ENCODE data around the gene ANKRD12.
"Not testable (repeated sequence)": the region's sequence is repeated elsewhere in the genome, so short reads cannot be mapped to it uniquely, and the experiment has no call there.

The ANKRD12 gene

DNA sequence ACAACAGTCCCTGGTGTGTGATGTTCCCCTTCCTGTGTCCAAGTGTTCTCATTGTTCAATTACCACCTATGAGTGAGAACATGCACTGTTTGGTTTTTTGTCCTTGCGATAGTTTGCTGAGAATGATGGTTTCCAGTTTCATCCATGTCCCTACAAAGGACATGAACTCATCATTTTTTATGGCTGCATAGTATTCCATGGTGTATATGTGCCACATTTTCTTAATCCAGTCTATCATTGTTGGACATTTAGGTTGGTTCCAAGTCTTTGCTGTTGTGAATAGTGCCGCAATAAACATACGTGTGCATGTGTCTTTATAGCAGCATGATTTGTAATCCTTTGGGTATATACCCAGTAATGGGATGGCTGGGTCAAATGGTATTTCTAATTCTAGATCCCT lies 29.3 kb downstream of the ANKRD12 start:
- not testable (repeated sequence) for H3K4me3 ChIP-seq (ENCODE audit: low read length)

DNA sequence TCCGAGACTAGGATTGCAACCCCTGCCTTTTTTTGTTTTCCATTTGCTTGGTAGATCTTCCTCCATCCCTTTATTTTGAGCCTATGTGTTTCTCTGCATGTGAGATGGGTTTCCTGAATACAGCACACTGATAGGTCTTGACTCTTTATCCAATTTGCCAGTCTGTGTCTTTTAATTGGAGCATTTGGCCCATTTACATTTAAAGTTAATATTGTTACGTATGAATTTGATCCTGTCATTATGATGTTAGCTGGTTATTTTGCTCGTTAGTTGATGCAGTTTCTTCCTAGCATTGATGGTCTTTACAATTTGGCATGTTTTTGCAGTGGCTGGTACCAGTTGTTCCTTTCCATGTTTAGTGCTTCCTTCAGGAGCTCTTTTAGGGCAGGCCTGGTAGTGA lies 32.9 kb downstream of the ANKRD12 start:
- H3K4me3 ChIP-seq (ENCODE audit: low read length); H3K27ac ChIP-seq (ENCODE audit: low read length); H3K9me3 ChIP-seq (ENCODE audit: insufficient read depth, low read length); H3K4me2 ChIP-seq (ENCODE audit: low read length); H2AFZ ChIP-seq (ENCODE audit: low read depth, low read length); H3K9ac ChIP-seq (ENCODE audit: low read length); H3K27me3 ChIP-seq (ENCODE audit: low read depth, low read length): not testable (repeated sequence)
- peaks cover 20% of the 10 kb centered on the region for H3K4me1 ChIP-seq (ENCODE audit: low read length)
- peaks cover 77% of the 10 kb centered on the region for H3K79me2 ChIP-seq (ENCODE audit: low read length)
- peaks cover 51% of the 10 kb centered on the region for H4K20me1 ChIP-seq (ENCODE audit: insufficient read depth, low read length)
- H3K36me3 ChIP-seq (replicated peaks; ENCODE audit: low read depth, low read length) = peaks cover 14% of the 10 kb centered on the region

More for the DNA sequence above, 29.3 kb downstream of the ANKRD12 start:
- Histone ChIP-seq H4K20me1 (ENCODE audit: insufficient read depth, low read length) (peaks cover 46% of the 10 kb centered on the region), H3K79me2 (ENCODE audit: low read length) (peaks cover 76% of the 10 kb centered on the region), H3K9me3 (ENCODE audit: insufficient read depth, low read length) (peaks cover 16% of the 10 kb centered on the region; the same call in 1 of the 2 replicates), H3K36me3 (replicated peaks; ENCODE audit: low read depth, low read length) (peaks cover 27% of the 10 kb centered on the region)
- H3K27me3 ChIP-seq (ENCODE audit: low read depth, low read length); H2AFZ ChIP-seq (ENCODE audit: low read depth, low read length); H3K27ac ChIP-seq (ENCODE audit: low read length); H3K9ac ChIP-seq (ENCODE audit: low read length); H3K4me2 ChIP-seq (ENCODE audit: low read length); H3K4me1 ChIP-seq (ENCODE audit: low read length): not testable (repeated sequence)

DNA sequence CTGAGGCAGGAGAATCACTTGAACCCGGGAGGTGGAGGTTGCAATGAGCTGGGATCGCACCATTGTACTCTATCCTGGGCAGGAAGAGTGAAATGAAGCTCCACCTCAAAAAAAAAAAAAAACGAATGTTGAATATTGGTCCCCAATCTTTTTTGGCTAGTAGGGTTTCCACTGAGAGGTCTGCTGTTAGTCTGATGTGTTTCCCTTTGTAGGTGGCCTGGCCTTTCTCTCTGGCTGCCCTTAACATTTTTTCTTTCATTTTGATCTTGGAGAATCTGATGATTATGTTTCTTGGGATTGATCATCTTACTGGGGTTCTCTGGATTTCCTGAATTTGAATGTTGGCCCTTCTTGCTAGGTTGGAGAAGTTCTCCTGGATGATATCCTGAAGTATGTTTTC lies 35.3 kb downstream of the ANKRD12 start:
- H3K27me3 ChIP-seq (ENCODE audit: low read depth, low read length); H3K4me3 ChIP-seq (ENCODE audit: low read length); H3K9ac ChIP-seq (ENCODE audit: low read length); H3K4me2 ChIP-seq (ENCODE audit: low read length); H2AFZ ChIP-seq (ENCODE audit: low read depth, low read length); H3K9me3 ChIP-seq (ENCODE audit: insufficient read depth, low read length); H3K27ac ChIP-seq (ENCODE audit: low read length): not testable (repeated sequence)
- Histone ChIP-seq H3K79me2 (ENCODE audit: low read length) (peaks cover 90% of the 10 kb centered on the region), H3K4me1 (ENCODE audit: low read length) (peaks cover 20% of the 10 kb centered on the region), H4K20me1 (ENCODE audit: insufficient read depth, low read length) (peaks cover 65% of the 10 kb centered on the region), H3K36me3 (replicated peaks; ENCODE audit: low read depth, low read length) (peaks cover 16% of the 10 kb centered on the region)

DNA sequence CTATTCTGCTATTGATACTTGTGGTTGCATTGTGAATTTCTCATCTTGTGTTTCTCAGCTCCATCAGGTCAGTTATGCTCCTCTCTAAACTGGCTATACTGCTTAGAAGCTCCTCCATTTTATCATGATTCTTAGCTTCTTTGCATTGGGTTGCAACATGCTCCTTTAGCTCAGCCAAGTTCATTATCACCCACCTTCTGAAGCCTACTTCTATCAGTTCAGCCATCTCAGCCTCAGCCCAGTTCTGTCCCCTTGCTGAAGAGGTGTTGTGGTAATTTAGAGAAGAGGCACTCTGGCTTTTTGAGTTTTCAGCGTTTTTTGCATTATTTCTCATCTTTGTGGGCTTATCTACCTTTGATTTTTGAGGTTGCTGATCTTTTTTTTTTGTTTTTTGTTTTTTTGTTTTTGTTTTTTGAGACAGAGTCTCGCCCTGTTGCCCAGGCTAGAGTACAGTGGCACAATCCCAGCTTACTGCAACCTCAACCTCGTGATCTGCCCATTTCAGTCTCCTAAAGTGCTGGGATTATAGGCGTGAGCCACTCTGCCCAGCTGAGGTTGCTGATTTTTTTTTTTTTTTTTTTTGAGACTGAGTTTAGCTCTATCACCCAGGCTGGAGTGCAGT lies 36.0 kb downstream of the ANKRD12 start:
- no peak for TF ChIP-seq EZH2phosphoT487 (IDR thresholded peaks at IDR 0.05; ENCODE audit: low read depth)
- TF ChIP-seq, protein P1, sequence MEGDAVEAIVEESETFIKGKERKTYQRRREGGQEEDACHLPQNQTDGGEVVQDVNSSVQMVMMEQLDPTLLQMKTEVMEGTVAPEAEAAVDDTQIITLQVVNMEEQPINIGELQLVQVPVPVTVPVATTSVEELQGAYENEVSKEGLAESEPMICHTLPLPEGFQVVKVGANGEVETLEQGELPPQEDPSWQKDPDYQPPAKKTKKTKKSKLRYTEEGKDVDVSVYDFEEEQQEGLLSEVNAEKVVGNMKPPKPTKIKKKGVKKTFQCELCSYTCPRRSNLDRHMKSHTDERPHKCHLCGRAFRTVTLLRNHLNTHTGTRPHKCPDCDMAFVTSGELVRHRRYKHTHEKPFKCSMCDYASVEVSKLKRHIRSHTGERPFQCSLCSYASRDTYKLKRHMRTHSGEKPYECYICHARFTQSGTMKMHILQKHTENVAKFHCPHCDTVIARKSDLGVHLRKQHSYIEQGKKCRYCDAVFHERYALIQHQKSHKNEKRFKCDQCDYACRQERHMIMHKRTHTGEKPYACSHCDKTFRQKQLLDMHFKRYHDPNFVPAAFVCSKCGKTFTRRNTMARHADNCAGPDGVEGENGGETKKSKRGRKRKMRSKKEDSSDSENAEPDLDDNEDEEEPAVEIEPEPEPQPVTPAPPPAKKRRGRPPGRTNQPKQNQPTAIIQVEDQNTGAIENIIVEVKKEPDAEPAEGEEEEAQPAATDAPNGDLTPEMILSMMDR (IDR thresholded peaks at IDR 0.05; ENCODE audit: low read depth, low read length) = no peak
- Histone ChIP-seq H4K20me1 (ENCODE audit: insufficient read depth, low read length) (peaks cover 71% of the 10 kb centered on the region), H3K36me3 (replicated peaks; ENCODE audit: low read depth, low read length) (peaks cover 16% of the 10 kb centered on the region), H3K4me2 (ENCODE audit: low read length) (no peak overlapping the region), H3K79me2 (ENCODE audit: low read length) (peaks cover 92% of the 10 kb centered on the region), H3K27ac (ENCODE audit: low read length) (no peak overlapping the region), H3K4me3 (ENCODE audit: low read length) (no peak overlapping the region), H3K9me3 (ENCODE audit: insufficient read depth, low read length) (no peaks in the 10 kb centered on the region), H3K27me3 (ENCODE audit: low read depth, low read length) (no peaks in the 10 kb centered on the region), H3K9ac (ENCODE audit: low read length) (no peak overlapping the region), H3K4me1 (ENCODE audit: low read length) (peaks cover 20% of the 10 kb centered on the region), H2AFZ (ENCODE audit: low read depth, low read length) (no peak overlapping the region)

DNA sequence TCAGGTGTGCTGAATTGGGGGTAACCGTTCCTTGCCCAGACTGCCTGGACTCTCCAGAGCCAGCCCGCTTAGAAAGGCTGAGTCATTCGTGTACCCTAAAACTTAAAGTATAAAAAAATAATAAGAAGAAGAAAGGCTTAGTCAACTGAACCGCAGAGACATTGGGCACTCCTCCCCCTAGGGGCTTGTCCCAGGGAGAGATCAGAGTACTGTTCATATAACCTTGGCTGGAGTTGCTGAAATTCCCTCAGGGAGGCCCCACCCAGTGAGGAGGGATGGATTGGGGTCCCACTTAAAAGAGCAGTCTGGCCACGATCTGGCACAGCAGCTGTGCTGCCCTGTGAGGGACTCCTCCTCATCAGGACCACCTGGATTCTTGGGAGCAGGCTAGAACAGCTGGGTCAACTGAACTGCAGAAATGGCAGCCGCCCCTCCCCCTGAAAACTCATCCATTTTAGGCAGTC lies 37.2 kb downstream of the ANKRD12 start:
- Histone ChIP-seq H3K36me3 (replicated peaks; ENCODE audit: low read depth, low read length) (peaks cover 20% of the 10 kb centered on the region), H4K20me1 (ENCODE audit: insufficient read depth, low read length) (peaks cover 82% of the 10 kb centered on the region), H3K27ac (ENCODE audit: low read length) (no peak overlapping the region), H3K79me2 (ENCODE audit: low read length) (peaks cover 95% of the 10 kb centered on the region), H3K4me3 (ENCODE audit: low read length) (no peak overlapping the region), H3K4me1 (ENCODE audit: low read length) (peaks cover 20% of the 10 kb centered on the region), H3K27me3 (ENCODE audit: low read depth, low read length) (no peaks in the 10 kb centered on the region), H3K9me3 (ENCODE audit: insufficient read depth, low read length) (no peaks in the 10 kb centered on the region), H3K9ac (ENCODE audit: low read length) (no peak overlapping the region), H2AFZ (ENCODE audit: low read depth, low read length) (no peak overlapping the region), H3K4me2 (ENCODE audit: low read length) (0 out of 2 replicates have a peak overlapping the region, but pooled peaks have one; percentile 2)
- TF ChIP-seq EZH2phosphoT487 (IDR thresholded peaks at IDR 0.05; ENCODE audit: low read depth) = no peak
- TF ChIP-seq, protein P1 (IDR thresholded peaks at IDR 0.05; ENCODE audit: low read depth, low read length) = no peak
